ENCODE measurements around the gene PGF.

GRCh38 chr14:74949191-74949601, 6.2 kb downstream of the PGF start:
- TF ChIP-seq CTCF (optimal IDR thresholded peaks at IDR 0.05 in 1 of 3, IDR thresholded peaks at IDR 0.05 in 1 of 3, conservative IDR thresholded peaks at IDR 0.05 in 1 of 3; ENCODE audit: extremely low read depth in 1 of 3, insufficient read depth in 2 of 3, low read length in 3 of 3), result no peak
- no peak for TF ChIP-seq EZH2 (IDR thresholded peaks at IDR 0.05; ENCODE audit: low read length)

Measured in keratinocyte (primary cell).